ENCODE data around the gene RPS3.
"Not testable (repeated sequence)": the region's sequence is repeated elsewhere in the genome, so short reads cannot be mapped to it uniquely, and the experiment has no call there.

The RPS3 gene

DNA sequence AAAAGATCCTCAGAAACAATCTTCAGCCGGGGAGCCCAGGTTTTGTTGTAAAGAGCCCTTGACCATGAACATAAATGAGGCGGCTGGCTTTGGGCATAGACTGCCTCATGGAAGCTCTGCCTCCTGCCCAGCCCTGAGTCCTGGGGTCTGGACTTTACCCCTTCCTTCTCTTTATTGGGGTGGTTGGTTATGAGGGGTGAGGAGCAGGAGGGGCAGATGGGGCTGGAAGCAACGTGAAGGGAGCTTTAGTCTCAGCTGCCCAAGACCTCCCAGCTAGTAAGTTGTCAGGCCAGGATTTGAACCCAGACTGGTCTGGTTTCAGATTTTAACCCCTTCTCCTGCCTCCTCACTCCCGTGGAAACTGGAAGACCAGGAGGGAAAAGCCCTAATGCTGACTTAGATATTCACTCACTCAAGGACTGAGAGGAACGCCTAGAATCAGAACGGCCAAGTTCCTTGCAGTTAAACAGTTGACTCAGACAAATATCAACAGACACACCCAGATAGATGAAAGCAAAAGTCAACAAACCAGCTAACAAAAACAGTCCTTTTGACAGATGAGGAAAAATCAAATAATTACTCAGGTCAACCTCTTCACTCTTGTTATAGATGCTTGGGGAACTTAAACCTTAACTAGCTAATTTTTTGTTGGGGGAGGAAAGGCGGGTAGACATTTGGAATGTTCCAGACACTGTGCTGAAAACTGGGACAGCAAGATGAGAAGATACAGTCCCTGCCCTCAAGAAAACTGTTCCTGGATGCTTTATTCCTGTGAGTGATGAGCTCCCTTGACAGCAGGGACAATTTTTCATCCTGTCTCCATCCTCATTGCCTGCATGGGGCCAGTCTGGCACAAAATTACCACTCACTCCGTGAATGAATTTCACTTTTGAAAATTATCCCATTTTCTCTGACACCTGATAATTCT lies 27.1 kb upstream of the RPS3 start:
- peaks cover 15% of the 10 kb centered on the region for H3K4me1 Mint-ChIP-seq (ENCODE audit: low read depth)
- H3K9me3 Mint-ChIP-seq (ENCODE audit: low read depth) = no peaks in the 10 kb centered on the region
- H3K4me3 Mint-ChIP-seq = no peak overlapping the region
- H3K36me3 Mint-ChIP-seq = no peaks in the 10 kb centered on the region
- no peaks in the 10 kb centered on the region for H3K27me3 Mint-ChIP-seq
- no peak overlapping the region for H3K27ac Mint-ChIP-seq

- Mint-ChIP-seq H3K4me1 (ENCODE audit: low read depth) (peaks cover 15% of the 10 kb centered on the region), H3K27me3 (no peaks in the 10 kb centered on the region), H3K4me3 (no peak overlapping the region), H3K9me3 (ENCODE audit: low read depth) (no peaks in the 10 kb centered on the region), H3K36me3 (no peaks in the 10 kb centered on the region), H3K27ac (no peak overlapping the region)
Measured at GRCh38 chr11:75373201-75373600, 26.1 kb upstream of the RPS3 start.

GRCh38 chr11:75374646-75375045 lies 24.7 kb upstream of the RPS3 start:
- peaks cover 9% of the 10 kb centered on the region for H3K4me1 Mint-ChIP-seq (ENCODE audit: low read depth)
- H3K4me3 Mint-ChIP-seq = no peak overlapping the region
- H3K27me3 Mint-ChIP-seq = no peaks in the 10 kb centered on the region
- H3K27ac Mint-ChIP-seq = no peak overlapping the region
- H3K36me3 Mint-ChIP-seq = no peaks in the 10 kb centered on the region
- H3K9me3 Mint-ChIP-seq (ENCODE audit: low read depth) = no peaks in the 10 kb centered on the region

DNA sequence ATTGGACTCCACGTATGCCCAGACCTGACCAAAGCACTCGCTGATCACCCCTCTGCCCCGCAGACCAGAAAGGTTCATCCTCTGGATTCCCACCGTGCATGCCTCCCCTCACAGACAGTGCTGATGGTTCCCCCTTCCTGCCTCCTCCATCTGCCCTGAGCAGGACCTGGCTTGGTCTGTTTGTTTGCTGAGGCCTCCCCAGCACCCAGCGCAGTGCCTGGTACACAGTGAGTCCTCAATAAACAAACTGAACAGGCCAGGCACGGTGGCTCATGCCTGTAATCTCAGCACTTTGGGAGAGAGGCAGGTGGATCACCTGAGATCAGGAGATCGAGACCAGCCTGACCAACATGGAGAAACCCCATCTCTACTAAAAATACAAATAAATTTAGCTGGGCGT lies 23.7 kb upstream of the RPS3 start:
- H3K9me3 Mint-ChIP-seq (ENCODE audit: low read depth) = no peaks in the 10 kb centered on the region
- no peak overlapping the region for H3K27ac Mint-ChIP-seq

GRCh38 chr11:75376175-75376574 lies 23.1 kb upstream of the RPS3 start:
- Mint-ChIP-seq H3K9me3 (ENCODE audit: low read depth) (no peaks in the 10 kb centered on the region), H3K4me3 (no peak overlapping the region), H3K36me3 (no peaks in the 10 kb centered on the region), H3K27ac (no peak overlapping the region), H3K27me3 (no peaks in the 10 kb centered on the region), H3K4me1 (ENCODE audit: low read depth) (peaks cover 5% of the 10 kb centered on the region)

More for the DNA sequence above, 23.7 kb upstream of the RPS3 start:
- no peaks in the 10 kb centered on the region for H3K27me3 Mint-ChIP-seq
- no peak overlapping the region for H3K4me3 Mint-ChIP-seq
- H3K4me1 Mint-ChIP-seq (ENCODE audit: low read depth) = peaks cover 2% of the 10 kb centered on the region
- H3K36me3 Mint-ChIP-seq = no peaks in the 10 kb centered on the region

DNA sequence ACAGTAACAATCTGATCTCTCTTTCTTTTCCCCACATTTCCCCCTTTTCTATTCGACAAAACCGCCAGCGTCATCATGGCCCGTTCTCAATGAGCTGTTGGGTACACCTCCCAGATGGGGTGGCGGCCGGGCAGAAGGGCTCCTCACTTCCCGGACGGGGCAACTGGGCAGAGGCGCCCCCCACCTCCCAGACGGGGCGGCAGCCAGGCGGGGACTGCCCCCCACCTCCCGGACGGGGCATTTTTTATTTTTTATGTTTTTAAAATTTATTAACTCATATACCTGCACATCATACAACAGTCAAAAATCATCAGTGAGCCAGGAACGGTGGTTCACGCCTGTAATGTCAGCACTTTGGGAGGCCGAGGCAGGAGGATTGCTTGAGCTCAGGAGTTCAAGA lies 20.5 kb upstream of the RPS3 start:
- H3K4me1 Mint-ChIP-seq (ENCODE audit: low read depth) = peaks cover 15% of the 10 kb centered on the region
- not testable (repeated sequence) for H3K27ac Mint-ChIP-seq; H3K27me3 Mint-ChIP-seq; H3K4me3 Mint-ChIP-seq; H3K36me3 Mint-ChIP-seq; H3K9me3 Mint-ChIP-seq (ENCODE audit: low read depth)

- H3K27ac Mint-ChIP-seq = no peak overlapping the region
- peaks cover 25% of the 10 kb centered on the region for H3K4me1 Mint-ChIP-seq (ENCODE audit: low read depth)
- H3K36me3 Mint-ChIP-seq = no peaks in the 10 kb centered on the region
- H3K9me3 Mint-ChIP-seq (ENCODE audit: low read depth) = no peaks in the 10 kb centered on the region
- no peak overlapping the region for H3K4me3 Mint-ChIP-seq
- no peaks in the 10 kb centered on the region for H3K27me3 Mint-ChIP-seq
Measured at GRCh38 chr11:75380245-75380644, 19.1 kb upstream of the RPS3 start.

DNA sequence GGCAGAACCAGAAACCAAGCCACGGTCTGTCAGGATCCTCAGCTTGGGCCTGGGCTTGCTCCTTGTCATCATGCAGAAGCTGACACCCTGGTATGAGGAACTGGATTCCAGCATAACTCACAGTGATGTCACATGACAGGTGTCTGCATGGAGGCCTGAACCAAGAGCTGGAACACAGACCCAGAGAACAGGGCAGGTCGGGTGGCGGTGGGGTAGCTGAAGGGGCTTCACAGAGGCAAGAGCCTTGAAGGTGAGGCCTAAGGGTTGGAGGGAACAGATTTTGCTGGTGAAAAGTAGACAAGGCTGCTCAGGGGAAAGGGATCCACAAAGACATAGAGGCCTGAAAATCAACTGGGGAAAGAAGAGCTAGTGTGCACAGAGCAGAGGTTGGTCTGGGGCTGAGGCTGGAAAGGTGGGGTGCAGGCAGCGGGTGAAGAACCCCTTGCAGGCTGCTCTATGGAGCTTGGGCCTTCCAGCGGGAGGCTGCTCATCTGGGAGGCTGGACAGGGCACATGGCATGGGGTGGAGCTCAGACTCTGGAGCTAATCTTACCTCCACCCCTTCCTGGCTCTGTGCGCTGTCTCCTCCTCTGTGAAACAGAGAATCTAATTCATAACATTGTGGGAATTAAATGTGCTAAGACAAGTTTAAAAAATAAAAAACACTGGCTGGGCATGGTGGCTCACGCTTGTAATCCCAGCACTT lies 18.4 kb upstream of the RPS3 start:
- H3K36me3 Mint-ChIP-seq = no peaks in the 10 kb centered on the region
- no peaks in the 10 kb centered on the region for H3K27me3 Mint-ChIP-seq
- H3K9me3 Mint-ChIP-seq (ENCODE audit: low read depth) = no peaks in the 10 kb centered on the region
- peak overlapping the region; percentile 55 for H3K27ac Mint-ChIP-seq
- H3K4me1 Mint-ChIP-seq (ENCODE audit: low read depth) = peaks cover 25% of the 10 kb centered on the region
- H3K4me3 Mint-ChIP-seq = no peak overlapping the region

DNA sequence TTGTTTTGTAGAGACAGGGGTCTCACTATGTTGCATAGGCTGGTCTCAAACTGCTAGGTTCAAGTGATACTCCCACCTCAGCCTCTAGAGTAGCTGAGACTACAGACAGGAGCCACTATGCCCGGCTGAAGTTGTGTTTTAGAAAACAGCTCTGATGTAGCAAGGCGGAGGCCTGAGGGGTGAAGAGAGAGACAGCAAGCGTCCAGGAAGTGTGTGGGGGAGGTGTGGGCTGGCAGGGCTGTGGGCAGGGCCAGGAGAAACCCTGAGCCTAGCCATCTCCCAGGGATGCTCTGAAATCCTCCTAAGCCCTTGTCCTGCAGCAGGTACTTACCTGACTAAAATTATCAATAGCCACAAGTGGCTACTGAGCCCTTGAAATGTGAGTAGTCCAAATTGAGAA lies 16.1 kb upstream of the RPS3 start:
- no peaks in the 10 kb centered on the region for H3K9me3 Mint-ChIP-seq (ENCODE audit: low read depth)
- no peaks in the 10 kb centered on the region for H3K36me3 Mint-ChIP-seq
- H3K27ac Mint-ChIP-seq = peak overlapping the region; percentile 84
- H3K4me3 Mint-ChIP-seq = no peak overlapping the region
- H3K27me3 Mint-ChIP-seq = no peaks in the 10 kb centered on the region
- H3K4me1 Mint-ChIP-seq (ENCODE audit: low read depth) = peaks cover 25% of the 10 kb centered on the region

- Mint-ChIP-seq H3K9me3 (ENCODE audit: low read depth) (no peaks in the 10 kb centered on the region), H3K4me1 (ENCODE audit: low read depth) (peaks cover 25% of the 10 kb centered on the region), H3K27me3 (no peaks in the 10 kb centered on the region), H3K36me3 (no peaks in the 10 kb centered on the region), H3K27ac (peak overlapping the region; percentile 84), H3K4me3 (no peak overlapping the region)
Measured at GRCh38 chr11:75384438-75385080, 14.8 kb upstream of the RPS3 start.

DNA sequence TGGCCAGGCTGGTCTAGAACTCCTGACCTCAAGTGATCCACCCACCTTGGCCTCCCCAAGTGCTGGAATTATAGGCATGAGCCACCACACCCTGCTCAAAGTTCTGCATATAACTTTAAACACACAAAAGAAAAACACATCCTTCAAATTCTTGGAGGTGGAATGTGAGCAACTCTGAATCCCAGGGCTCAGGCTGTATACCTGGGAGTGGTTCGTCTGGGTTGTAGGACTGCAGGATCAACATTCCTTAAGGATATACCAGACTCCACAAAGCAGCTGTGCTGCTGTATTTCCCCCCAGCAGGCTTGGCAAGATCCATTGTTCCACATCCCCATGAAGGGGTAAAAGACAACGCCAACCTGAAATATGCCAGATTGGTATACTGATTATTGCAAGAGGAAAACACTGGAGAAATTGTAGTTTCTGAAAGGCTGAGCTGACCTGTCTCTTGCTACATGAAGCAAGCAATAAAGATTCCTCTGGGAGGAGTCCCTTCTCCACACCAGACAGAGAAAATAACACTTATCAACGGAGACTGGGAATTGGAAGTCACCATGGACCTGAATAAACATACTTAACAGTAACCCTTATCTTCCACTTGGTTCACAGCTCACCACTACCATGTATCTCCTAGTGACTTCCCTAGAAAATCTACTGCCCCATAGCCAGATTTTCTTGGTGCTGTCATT lies 12.2 kb upstream of the RPS3 start:
- H3K36me3 Mint-ChIP-seq = no peaks in the 10 kb centered on the region
- no peak overlapping the region for H3K27ac Mint-ChIP-seq
- H3K4me1 Mint-ChIP-seq (ENCODE audit: low read depth) = peaks cover 18% of the 10 kb centered on the region
- no peaks in the 10 kb centered on the region for H3K9me3 Mint-ChIP-seq (ENCODE audit: low read depth)
- H3K27me3 Mint-ChIP-seq = no peaks in the 10 kb centered on the region
- H3K4me3 Mint-ChIP-seq = no peak overlapping the region

- Mint-ChIP-seq H3K4me3 (no peak overlapping the region), H3K36me3 (no peaks in the 10 kb centered on the region), H3K9me3 (ENCODE audit: low read depth) (no peaks in the 10 kb centered on the region), H3K27me3 (no peaks in the 10 kb centered on the region), H3K4me1 (ENCODE audit: low read depth) (peaks cover 18% of the 10 kb centered on the region), H3K27ac (no peak overlapping the region)
Measured at GRCh38 chr11:75387736-75388294, 11.5 kb upstream of the RPS3 start.

DNA sequence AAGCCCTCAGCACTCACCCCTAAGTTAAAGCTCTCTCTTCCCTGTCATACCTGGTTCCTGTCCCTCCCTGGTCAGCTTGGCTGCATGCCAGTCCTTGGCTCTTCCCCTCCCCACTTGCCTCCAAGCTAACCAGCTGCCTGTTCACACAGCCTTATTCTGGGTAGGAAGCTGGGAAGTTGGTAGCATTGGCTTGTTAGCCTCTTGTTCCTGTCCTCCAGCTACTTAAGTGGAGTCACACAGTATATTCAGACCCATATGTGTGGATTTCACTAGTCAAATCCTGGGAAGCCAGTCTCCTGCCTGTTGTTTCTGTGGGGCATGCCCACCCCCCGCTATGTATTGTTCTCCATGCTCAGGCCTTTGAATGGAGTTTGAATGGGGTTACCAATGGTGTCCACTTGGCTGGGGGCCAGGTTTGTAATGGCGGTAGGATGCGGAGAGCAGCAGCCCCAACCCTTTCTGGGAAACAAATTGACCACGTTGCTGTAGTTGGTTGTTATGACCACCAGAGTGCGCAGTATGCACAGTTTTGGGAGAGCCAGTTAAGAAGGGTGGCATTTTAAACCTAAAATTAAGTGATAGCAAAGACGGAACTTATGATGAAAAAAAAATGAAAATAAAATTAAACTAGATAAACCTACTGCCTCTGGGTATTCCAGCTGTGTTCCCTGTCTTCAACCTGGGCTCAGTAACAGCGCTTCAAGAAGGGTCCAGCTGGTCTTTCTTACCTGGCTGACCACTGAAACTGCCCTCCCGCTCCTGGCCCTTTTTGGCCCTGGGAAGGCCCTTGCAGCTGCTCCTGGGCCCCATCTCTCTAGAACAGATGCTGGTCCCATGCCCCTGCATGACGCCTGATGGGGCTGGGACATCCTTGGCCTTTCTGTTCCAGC lies 10.7 kb upstream of the RPS3 start:
- H3K4me1 Mint-ChIP-seq (ENCODE audit: low read depth) = peaks cover 11% of the 10 kb centered on the region
- H3K4me3 Mint-ChIP-seq = no peak overlapping the region
- no peaks in the 10 kb centered on the region for H3K27me3 Mint-ChIP-seq

GRCh38 chr11:75389276-75389605 lies 10.1 kb upstream of the RPS3 start:
- H3K27me3 Mint-ChIP-seq = no peaks in the 10 kb centered on the region
- no peaks in the 10 kb centered on the region for H3K9me3 Mint-ChIP-seq (ENCODE audit: low read depth)
- no peaks in the 10 kb centered on the region for H3K36me3 Mint-ChIP-seq
- H3K4me1 Mint-ChIP-seq (ENCODE audit: low read depth) = peaks cover 6% of the 10 kb centered on the region
- no peak overlapping the region for H3K4me3 Mint-ChIP-seq
- H3K27ac Mint-ChIP-seq = no peak overlapping the region

More for the DNA sequence above, 10.7 kb upstream of the RPS3 start:
- no peaks in the 10 kb centered on the region for H3K9me3 Mint-ChIP-seq (ENCODE audit: low read depth)
- H3K27ac Mint-ChIP-seq = no peak overlapping the region
- no peaks in the 10 kb centered on the region for H3K36me3 Mint-ChIP-seq
